Measurements from ENCODE around the gene PSME1. TPM values are rescaled to one million over a fixed set of nuclear protein-coding genes. Genes with fewer than 3 reads are reported as not detected.

Gene PSME1
- total RNA-seq, 2 experiments from 2014 or later, result 334 to 335 TPM

DNA sequence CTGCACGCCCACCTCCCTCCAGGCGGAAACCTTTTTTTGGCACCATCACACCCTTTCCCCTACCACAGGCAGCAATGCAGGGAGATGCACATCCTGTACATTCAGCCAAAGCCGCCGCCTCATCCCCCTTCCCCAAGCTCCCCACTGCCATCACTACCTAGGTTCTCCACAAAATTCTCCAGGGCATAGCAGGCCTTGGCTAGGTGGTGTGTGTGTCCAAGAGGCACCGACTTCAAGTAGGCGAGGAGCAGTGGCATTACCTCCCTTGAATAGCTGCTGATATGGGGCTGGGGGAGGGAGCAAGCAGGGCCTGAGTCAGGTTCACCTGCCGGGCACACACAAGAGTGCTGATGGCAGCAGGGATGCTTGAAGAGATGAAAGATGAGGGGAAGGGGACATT is 49.0 kb downstream of the PSME1 start:
- ChIA-PET POLR2A (no interaction called here), CTCF (interaction anchor here (1.3 to 1.9 kb wide), 2 partner anchors 11 to 24 kb away, joined by 3 to 11 read pairs; partner anchors contain the start of genes IRF9 and TM9SF1)

DNA sequence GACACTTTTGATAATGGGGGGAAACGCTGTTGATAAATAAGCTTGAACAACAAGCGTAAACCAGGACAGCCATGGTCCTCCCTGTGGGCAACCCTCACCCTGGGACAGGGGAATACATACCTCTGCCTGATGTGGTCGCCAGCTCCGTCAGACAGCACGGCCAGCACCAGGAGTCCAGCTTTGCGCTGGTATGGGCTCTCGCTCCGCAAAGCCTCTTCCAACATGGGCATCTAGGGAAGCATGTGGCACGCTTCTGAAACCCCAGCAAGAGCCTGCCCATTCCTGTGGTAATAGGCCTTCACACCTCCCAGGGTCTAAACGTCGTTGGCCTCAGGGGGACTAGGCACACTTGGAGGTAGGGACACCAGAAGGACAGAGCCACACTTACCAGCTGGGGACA is 49.7 kb downstream of the PSME1 start:
- CTCF ChIA-PET, result interaction anchor here (1.3 to 1.9 kb wide), 2 partner anchors 10 to 25 kb away, joined by 3 to 11 read pairs; partner anchors contain the start of genes IRF9 and TM9SF1
- POLR2A ChIA-PET, result no interaction called here

DNA sequence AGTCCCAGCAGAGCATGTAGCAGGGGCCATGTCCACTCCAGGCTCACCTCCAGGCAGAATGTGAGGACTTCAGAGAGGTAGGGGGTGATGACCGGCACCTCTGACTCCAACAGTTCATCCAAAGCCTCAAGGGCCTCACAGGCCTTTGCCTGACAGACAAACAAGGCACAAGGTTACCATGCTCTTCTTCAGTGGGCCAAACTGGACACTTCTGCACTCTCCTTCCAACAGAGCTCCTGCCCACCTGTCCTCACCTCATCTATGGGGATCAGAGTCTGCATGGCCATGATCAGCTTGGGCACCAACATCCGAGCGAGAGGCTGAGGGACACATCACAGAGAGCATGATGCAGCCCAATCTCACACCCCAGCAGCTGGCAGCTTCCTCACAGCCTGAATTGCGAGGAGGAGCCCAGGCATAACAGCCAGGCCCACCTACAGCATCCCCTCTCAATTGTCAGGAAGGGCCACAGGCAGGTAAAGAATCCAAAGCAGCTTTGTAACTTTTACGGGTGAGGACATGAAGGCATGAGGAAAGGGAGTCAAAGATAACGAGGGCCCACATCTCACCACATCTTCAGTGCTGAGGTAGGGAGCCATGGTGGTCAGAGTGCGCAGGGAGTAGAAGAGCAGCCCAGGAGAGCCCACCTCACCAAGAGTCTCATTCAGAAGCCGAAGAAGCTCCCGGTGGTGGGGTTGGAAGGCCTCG is 51.0 kb downstream of the PSME1 start:
- POLR2A ChIA-PET, result interaction anchor here (0.6 to 3.3 kb wide), 4 partner anchors 9 to 121 kb away, joined by 3 to 15 read pairs (median 6); partner anchors contain the start of genes IRF9 and TM9SF1
- CTCF ChIA-PET, result interaction anchor here (0.6 to 1.9 kb wide), 3 partner anchors 26 to 41 kb away, joined by 3 to 11 read pairs (median 9); partner anchors contain the start of gene IRF9

DNA sequence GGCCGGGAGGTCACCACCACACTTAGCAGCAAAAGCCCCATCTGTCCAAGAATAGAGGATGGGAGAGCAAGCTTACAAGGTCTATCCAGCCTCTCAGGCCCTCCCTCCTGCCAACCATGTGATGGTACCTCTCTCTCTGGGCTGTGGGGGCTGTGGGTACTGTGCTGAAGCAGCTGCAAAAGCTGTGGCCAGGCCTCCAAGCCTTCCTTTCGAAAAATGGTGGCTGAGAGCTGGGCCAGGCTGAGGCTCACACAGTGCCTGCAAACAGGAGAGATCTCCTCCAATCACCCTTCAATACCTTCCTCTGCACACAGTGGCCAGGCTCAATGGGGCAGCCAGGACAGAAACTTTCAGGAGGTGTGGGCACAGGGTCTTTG is 51.5 kb downstream of the PSME1 start:
- ChIA-PET POLR2A (interaction anchor here (3.3 kb wide), 1 partner anchor 26 kb away, joined by 15 read pairs; the partner anchor contains the start of gene IRF9), CTCF (interaction anchor here (1.2 kb wide), 1 partner anchor 26 kb away, joined by 9 read pairs; the partner anchor contains the start of gene IRF9)

Other genes starting within 250 kb of the PSME1 start
- gene DHRS4, start 182.4 kb upstream of the PSME1 start, total RNA-seq, result 10 to 100 TPM; 20.8 to 22.5 TPM
- 10 to 100 TPM; 19.8 to 21.6 TPM for gene DHRS4L2, start 147.3 kb upstream of the PSME1 start, total RNA-seq
- 1 to 10 TPM; 1.2 to 1.5 TPM for gene CARMIL3, start 84.2 kb upstream of the PSME1 start, total RNA-seq
- gene CPNE6, start 64.6 kb upstream of the PSME1 start, total RNA-seq, result not detected
- 100 to 1,000 TPM; 118 to 125 TPM for gene PCK2, start 41.9 kb upstream of the PSME1 start, total RNA-seq
- gene DCAF11, start 21.4 kb upstream of the PSME1 start, total RNA-seq, result 10 to 100 TPM; 60.3 to 69.1 TPM
- gene NRL, start 21.2 kb upstream of the PSME1 start, total RNA-seq, result 1 to 10 TPM; 1.1 to 1.7 TPM
- under 1 TPM; 0.31 to 0.46 TPM for gene FITM1, start 5.5 kb upstream of the PSME1 start, total RNA-seq
- 10 to 100 TPM; 38.5 to 38.9 TPM for gene EMC9, start 5.4 kb downstream of the PSME1 start, total RNA-seq
- gene PSME2, start 10.4 kb downstream of the PSME1 start, total RNA-seq, result 100 to 1,000 TPM; 381 to 388 TPM
- 10 to 100 TPM; 75.5 to 80.8 TPM for gene RNF31, start 11.3 kb downstream of the PSME1 start, total RNA-seq
- 10 to 100 TPM; 52.4 to 54.5 TPM for gene IRF9, start 25.1 kb downstream of the PSME1 start, total RNA-seq
- gene REC8, start 35.9 kb downstream of the PSME1 start, total RNA-seq, result 10 to 100 TPM; 27.5 to 31.3 TPM
- gene IPO4, start 52.6 kb downstream of the PSME1 start, total RNA-seq, result 100 to 1,000 TPM; 166 to 168 TPM
- 10 to 100 TPM; 30.6 to 30.7 TPM for gene TM9SF1, start 59.2 kb downstream of the PSME1 start, total RNA-seq
- under 1 TPM; 0.27 TPM for gene TSSK4, start 69.5 kb downstream of the PSME1 start, total RNA-seq
- 10 to 100 TPM; 73.7 to 75.8 TPM for gene CHMP4A, start 77.3 kb downstream of the PSME1 start, total RNA-seq
- gene MDP1, start 79.9 kb downstream of the PSME1 start, total RNA-seq, result 10 to 100 TPM; 14.9 to 17.4 TPM
- 100 to 1,000 TPM; 220 to 231 TPM for gene NEDD8, start 96.2 kb downstream of the PSME1 start, total RNA-seq
- gene GMPR2, start 96.7 kb downstream of the PSME1 start, total RNA-seq, result 10 to 100 TPM; 39.9 to 45.7 TPM
- 10 to 100 TPM; 82.1 to 93.1 TPM for gene TINF2, start 106.4 kb downstream of the PSME1 start, total RNA-seq
- 1 to 10 TPM; 2.6 to 3.2 TPM for gene TGM1, start 127.0 kb downstream of the PSME1 start, total RNA-seq
- gene RABGGTA, start 135.4 kb downstream of the PSME1 start, total RNA-seq, result 10 to 100 TPM; 33.0 to 37.9 TPM
- 1 to 10 TPM; 7.8 to 9.0 TPM for gene DHRS1, start 163.6 kb downstream of the PSME1 start, total RNA-seq
- 10 to 100 TPM; 46.1 to 49.3 TPM for gene NOP9, start 163.7 kb downstream of the PSME1 start, total RNA-seq
- gene CIDEB, start 171.8 kb downstream of the PSME1 start, total RNA-seq, result 10 to 100 TPM; 14.2 to 14.4 TPM
- 10 to 100 TPM in 1 of 2 experiments, 1 to 10 TPM in 1; 9.3 to 10.4 TPM for gene LTB4R2, start 173.9 kb downstream of the PSME1 start, total RNA-seq
- 10 to 100 TPM; 12.5 to 13.7 TPM for gene LTB4R, start 175.3 kb downstream of the PSME1 start, total RNA-seq
- 1 to 10 TPM in 1 of 2 experiments, under 1 TPM in 1; 0.78 to 1.3 TPM for gene ADCY4, start 198.9 kb downstream of the PSME1 start, total RNA-seq
- 1 to 10 TPM; 8.2 to 9.7 TPM for gene RIPK3, start 203.8 kb downstream of the PSME1 start, total RNA-seq
- gene NFATC4, start 232.0 kb downstream of the PSME1 start, total RNA-seq, result under 1 TPM; 0.78 to 0.93 TPM

All from activated CD8-positive, alpha-beta memory T cell treated with anti-CD3 and anti-CD28 coated beads for 36 hours (primary cell).